ENCODE results near the gene APMAP.
A peak's percentile ranks its signal among the peaks of the same experiment; 100 is the strongest.
"Not testable (repeated sequence)": the region's sequence is repeated elsewhere in the genome, so short reads cannot be mapped to it uniquely, and the experiment has no call there.

APMAP gene

GRCh38 chr20:24951536-24952083, 40.9 kb downstream of the APMAP start:
- DNase-seq (ENCODE audit: low read depth), result no peak

DNA sequence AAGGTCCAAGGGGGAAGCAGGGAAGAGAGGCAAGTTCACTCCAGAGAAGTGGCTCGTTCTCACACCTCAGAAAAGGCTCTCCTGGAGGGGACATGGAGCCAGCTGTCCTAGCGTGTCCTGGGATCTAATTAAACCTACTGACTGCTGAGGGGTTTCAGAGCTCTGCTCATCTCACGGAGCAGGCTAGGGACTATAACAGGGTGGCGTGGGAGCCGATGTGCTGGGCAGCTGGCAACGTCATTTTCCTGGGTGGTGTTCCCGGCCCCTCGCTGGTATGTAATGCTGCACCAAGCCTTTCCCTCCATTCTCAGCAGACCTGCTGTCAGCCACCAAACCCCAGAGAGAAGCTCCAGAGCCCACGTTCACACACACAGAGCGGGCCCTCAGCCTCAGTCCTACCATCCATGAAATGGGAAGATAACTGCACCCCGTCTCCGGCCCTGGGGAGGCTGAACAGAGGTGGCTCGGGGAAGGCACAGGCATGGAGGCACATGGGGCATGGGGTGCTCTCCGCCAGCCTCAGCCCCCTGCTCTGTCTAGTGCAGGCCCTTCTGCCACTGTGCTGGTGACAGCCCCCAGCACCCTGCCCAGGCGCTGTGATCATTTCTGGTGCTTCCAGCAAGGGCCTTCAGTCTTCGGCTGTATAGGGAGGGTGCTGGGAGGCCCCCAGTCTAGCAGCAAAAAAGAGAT, 41.6 kb downstream of the APMAP start:
- no peak for DNase-seq (ENCODE audit: low read depth)

GRCh38 chr20:24950128-24950835, 42.3 kb downstream of the APMAP start:
- no peak for DNase-seq (ENCODE audit: low read depth)

DNA sequence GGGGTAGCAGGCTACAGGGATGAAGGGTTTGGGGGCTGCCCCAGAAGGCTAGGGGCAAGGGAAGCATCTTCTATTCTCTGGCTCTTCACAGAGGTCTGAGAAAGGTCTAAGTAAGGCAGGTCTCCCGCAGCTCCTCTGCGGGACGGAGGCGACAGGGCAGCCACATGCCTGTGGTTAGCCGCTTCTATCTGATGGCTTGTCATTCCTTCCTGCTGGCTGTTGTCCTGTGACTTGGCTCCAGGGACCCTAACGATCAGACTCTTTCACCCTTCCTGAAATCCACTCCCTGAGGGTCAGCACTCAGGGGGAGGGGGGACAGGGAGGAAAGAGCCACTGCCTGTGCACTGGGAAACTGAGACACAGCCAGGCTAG, 42.8 kb downstream of the APMAP start:
- no peak for DNase-seq (ENCODE audit: low read depth)

- peak; percentile 75 for DNase-seq (ENCODE audit: low read depth)
Measured at GRCh38 chr20:24948939-24949679, 43.4 kb downstream of the APMAP start, which contains the start of gene CST7. TSS of gene CST7 (plus strand) at chr20:24949269. CDS start at chr20:24949506, 237 bp downstream.

- not testable (repeated sequence) for DNase-seq (ENCODE audit: low read depth)
Measured at GRCh38 chr20:24948396-24948938, 44.1 kb downstream of the APMAP start.

DNA sequence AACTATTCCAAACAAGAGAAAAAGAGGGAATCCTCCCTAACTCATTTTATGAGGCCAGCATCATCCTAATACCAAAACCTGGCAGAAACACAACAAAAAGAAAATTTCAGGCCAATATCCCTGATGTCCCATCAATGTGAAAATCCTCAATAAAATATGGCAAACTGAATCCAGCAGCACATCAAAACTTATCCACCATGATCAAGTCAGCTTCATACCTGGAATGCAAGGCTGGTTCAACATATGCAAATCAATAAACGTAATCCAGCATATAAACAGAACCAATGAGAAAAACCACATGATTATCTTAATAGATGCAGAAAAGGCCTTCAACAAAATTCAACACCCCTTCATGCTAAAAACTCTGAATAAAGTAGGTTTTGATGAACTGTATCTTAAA, 46.2 kb downstream of the APMAP start:
- DNase-seq (ENCODE audit: low read depth), result not testable (repeated sequence)

- no peak for DNase-seq (ENCODE audit: low read depth)
Measured at GRCh38 chr20:24943731-24944130, 48.8 kb downstream of the APMAP start.

- DNase-seq (ENCODE audit: low read depth), result no peak
Measured at GRCh38 chr20:24943196-24943595, 49.4 kb downstream of the APMAP start.

DNA sequence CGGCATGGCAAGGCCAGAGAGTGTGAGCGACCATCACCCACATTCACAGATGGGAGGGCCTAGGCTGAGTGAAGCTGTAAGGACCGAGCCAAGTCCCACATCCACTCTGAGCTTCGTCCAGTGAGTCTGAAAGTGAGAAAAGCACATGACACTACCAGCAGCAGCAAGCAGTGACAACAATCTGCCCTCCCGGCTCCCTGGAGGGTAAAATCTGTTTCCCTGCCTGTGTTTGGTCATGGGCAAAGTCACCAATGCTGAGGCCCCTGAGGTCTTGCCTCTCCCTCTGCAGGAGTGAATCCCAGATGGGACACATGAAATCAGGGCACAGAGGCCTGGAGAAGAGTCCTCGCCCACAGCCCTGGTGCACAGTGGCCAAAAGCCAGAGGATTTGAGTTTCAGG, 49.9 kb downstream of the APMAP start:
- DNase-seq (ENCODE audit: low read depth), result no peak

- no peak for DNase-seq (ENCODE audit: low read depth)
Measured at GRCh38 chr20:24939036-24939435, 53.5 kb downstream of the APMAP start.

GRCh38 chr20:24938498-24938897, 54.1 kb downstream of the APMAP start:
- DNase-seq (ENCODE audit: low read depth), result no peak

- DNase-seq (ENCODE audit: low read depth), result no peak
Measured at GRCh38 chr20:24937579-24937978, 55.0 kb downstream of the APMAP start.

DNA sequence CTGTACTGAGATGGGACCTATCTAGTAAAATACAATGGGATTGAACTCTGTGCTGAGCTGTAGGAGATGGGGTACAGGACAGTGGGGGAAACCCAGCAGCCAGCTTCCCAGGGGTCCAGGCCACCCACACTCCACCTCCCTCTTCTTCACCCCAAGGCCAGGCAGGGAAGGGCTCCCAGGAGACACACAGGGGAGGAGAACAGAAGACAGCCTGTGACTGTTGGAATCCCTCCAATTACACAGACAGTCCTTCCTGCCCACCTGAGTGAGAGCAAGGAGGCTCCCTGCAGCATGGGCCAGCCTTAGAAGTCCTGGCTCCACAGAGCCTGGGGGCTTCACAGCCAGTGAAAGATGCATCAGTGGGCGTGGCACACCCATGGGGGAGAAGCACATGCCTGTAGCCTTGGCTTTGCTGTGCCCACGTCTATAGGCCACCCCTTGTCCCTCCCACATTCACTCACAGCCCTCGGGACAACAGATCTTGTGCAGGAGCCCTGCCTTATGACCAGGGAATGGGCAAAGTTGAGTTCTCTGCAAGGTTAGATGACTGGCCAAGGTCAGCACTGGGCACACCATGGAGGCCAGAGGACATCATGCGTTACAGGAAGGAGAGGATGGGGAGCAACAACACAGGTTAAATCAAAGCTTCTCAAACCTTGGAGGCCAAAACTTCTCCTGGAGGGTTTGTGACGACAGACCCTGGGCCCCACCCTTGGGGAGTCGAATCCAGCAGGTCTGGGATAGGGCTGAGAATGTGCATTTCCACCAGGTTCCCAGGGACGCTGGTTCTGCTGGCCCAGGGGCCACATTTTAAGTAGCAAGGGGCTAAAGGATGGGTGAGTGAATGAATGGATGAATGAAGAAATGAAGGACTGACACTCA, 55.8 kb downstream of the APMAP start:
- no peak for DNase-seq (ENCODE audit: low read depth)

DNA sequence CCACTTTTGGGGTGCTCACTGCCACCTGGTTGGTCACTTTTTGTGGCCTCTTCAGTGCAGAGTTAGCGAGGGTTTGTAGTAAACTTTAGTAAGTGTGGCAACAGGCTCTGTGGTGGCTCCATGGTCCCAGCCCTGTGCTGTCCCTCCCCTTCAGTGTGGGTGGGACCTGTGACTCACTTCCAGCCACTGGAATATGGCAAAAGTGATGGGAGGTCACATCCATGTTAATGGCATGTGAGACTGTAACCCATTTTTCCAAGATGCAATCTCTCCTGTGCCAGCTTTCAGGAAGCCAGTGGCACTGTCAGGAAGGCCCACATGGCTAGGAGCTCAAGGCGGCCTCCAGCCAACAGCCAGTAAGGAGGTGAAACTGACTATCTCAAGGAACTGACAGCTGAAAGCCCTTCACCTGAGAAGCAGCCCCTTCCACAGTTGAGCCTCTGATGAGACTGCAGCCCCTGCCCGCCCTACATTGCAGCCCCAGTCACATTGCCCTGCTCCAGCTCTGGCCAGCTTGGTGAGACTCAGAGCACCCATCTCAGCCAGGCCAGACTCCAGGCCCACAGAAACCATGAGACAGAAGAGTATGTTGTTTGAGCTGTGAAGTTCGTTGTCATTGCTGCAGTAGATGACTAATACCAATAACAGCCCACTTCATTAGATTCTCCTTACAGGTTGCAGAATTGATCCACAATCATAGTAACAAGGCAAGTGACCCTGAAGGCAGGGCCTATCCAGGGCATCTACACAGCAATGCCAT, 56.6 kb downstream of the APMAP start:
- no peak for DNase-seq (ENCODE audit: low read depth)

DNA sequence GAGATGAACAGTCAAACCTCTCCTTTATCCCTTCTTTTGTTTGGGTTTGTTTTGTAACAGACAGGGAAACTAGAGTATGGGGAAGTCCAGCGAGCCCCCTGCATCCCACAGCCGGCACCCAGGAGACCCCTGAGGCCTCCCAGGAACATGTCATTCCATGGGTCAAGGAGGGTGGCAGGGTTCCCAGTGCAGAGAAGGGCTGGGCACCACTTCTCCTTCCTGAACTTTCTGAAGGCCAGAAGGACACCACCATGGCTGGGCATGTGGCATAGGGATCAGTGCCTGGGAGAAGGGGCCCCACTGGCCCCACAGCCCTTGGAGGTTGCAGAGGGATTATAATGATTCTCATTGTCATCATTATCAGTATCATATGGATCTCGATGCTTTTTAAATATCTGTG, 57.4 kb downstream of the APMAP start:
- DNase-seq (ENCODE audit: low read depth), result no peak

DNA sequence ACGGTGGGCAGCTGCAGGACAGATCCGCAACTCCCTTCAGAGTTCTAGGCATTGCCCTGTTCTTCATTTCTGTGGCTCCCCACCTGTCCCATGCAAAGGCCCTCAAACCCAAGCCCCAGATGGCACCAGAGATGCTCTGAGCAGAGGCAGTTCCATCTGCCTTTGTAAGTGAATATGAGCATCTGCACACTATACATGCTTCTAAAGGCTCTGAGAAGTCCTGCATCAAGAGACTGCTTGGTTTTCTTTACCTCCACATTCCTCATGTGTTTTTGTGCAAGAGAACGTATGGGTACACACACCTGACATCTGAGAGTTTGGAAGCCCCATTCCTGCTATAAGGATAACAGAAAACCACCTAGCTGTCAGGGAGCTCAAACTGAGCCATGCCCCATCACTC, 57.8 kb downstream of the APMAP start:
- no peak for DNase-seq (ENCODE audit: low read depth)

GRCh38 chr20:24934101-24934661, 58.4 kb downstream of the APMAP start:
- DNase-seq (ENCODE audit: low read depth), result no peak

DNA sequence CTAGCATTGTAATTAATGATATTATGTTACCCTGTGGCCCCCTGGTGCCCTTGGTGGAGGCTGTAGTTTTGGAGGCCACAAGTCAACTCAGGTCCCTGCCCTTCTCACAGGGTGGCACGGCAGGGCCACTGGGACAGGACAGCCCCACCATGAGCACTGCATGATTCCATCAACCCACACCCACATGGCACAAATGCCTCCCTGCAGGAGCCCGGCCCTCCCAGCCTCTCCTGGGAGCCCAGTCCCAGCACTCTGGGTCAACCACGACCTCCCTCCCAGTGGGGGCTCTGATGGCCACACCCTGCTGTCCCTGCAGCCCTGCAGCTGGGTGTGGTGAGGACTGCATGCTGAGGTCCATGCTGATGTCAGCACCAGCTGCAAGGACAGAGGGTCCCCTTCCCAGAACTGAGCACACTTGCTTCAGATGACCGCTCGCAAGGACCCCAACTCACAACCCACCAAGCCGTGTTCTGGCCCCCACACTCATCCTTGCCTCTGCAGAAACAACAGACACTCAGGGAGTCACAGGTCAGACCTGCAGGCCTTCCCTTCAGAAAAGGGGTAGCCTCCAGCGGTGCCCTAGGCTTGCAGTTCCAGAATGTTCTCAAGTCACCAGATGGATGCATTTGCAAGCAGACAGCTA, 59.2 kb downstream of the APMAP start:
- no peak for DNase-seq (ENCODE audit: low read depth)

- not testable (repeated sequence) for DNase-seq (ENCODE audit: low read depth)
Measured at GRCh38 chr20:24931893-24932292, 60.7 kb downstream of the APMAP start.
